Memory B cell (primary cell): ENCODE data around the gene BRINP1.

Experiments
- ATAC-seq: fragments of 150-1000 bp; cut with Tn5 transposase; 2 replicates; pipeline ENCODE4 v1.10.0; 2021; ENCODE audit warnings: low read depth, mild to moderate bottlenecking, moderate library complexity
- DNase-seq, 2 donors: peaks; one replicate each; pipeline ENCODE4 v3.0.0; 2022; ENCODE audit warnings: low spot score in 2 of 2
- H3K27ac Mint-ChIP-seq: one replicate; pipeline ENCODE4 v1.8.0; 2022; ENCODE audit warnings: mild to moderate bottlenecking, moderate library complexity, mixed read lengths
- H3K27me3 Mint-ChIP-seq: one replicate; pipeline ENCODE4 v1.8.0; 2022; ENCODE audit warnings: mixed read lengths
- H3K36me3 Mint-ChIP-seq: one replicate; pipeline ENCODE4 v1.8.0; 2022; ENCODE audit warnings: mild to moderate bottlenecking, mixed read lengths
- H3K4me1 Mint-ChIP-seq: one replicate; pipeline ENCODE4 v1.8.0; 2022; ENCODE audit warnings: mixed read lengths
- H3K4me3 Mint-ChIP-seq: one replicate; pipeline ENCODE4 v1.8.0; 2022; ENCODE audit warnings: mild to moderate bottlenecking, moderate library complexity, mixed read lengths
- H3K9me3 Mint-ChIP-seq: one replicate; pipeline ENCODE4 v1.8.0; 2022; ENCODE audit warnings: mixed read lengths

The BRINP1 gene

GRCh38 chr9:119227422-119227821, 141.8 kb downstream of the BRINP1 start:
- H3K36me3 Mint-ChIP-seq: no peaks in the 10 kb centered on the region
- H3K4me3 Mint-ChIP-seq: no peak overlapping the region
- DNase-seq: no peak
- no peak for ATAC-seq
- peaks cover 2% of the 10 kb centered on the region for H3K27me3 Mint-ChIP-seq
- H3K27ac Mint-ChIP-seq: no peak overlapping the region
- no peaks in the 10 kb centered on the region for H3K4me1 Mint-ChIP-seq
- H3K9me3 Mint-ChIP-seq: peaks cover 1% of the 10 kb centered on the region

- ATAC-seq: no peak
- no peaks in the 10 kb centered on the region for H3K4me1 Mint-ChIP-seq
- no peak overlapping the region for H3K4me3 Mint-ChIP-seq
- peaks cover 2% of the 10 kb centered on the region for H3K9me3 Mint-ChIP-seq
- no peak overlapping the region for H3K27ac Mint-ChIP-seq
- H3K36me3 Mint-ChIP-seq: no peaks in the 10 kb centered on the region
- peaks cover 2% of the 10 kb centered on the region for H3K27me3 Mint-ChIP-seq
- DNase-seq: no peak
Measured at GRCh38 chr9:119224431-119224830, 144.8 kb downstream of the BRINP1 start.

GRCh38 chr9:119221276-119221675, 148.0 kb downstream of the BRINP1 start:
- H3K27me3 Mint-ChIP-seq: no peaks in the 10 kb centered on the region
- ATAC-seq: no peak
- no peak for DNase-seq
- no peaks in the 10 kb centered on the region for H3K4me1 Mint-ChIP-seq
- H3K4me3 Mint-ChIP-seq: no peak overlapping the region
- H3K9me3 Mint-ChIP-seq: peaks cover 4% of the 10 kb centered on the region
- H3K36me3 Mint-ChIP-seq: no peaks in the 10 kb centered on the region
- H3K27ac Mint-ChIP-seq: no peak overlapping the region

GRCh38 chr9:119218293-119218692, 150.9 kb downstream of the BRINP1 start:
- Mint-ChIP-seq H3K9me3 (peaks cover 4% of the 10 kb centered on the region), H3K4me3 (no peak overlapping the region), H3K27ac (no peak overlapping the region), H3K36me3 (no peaks in the 10 kb centered on the region), H3K27me3 (no peaks in the 10 kb centered on the region), H3K4me1 (no peaks in the 10 kb centered on the region)
- no peak for DNase-seq
- no peak for ATAC-seq

- DNase-seq (no peak), ATAC-seq (no peak)
- no peaks in the 10 kb centered on the region for H3K4me1 Mint-ChIP-seq
- H3K4me3 Mint-ChIP-seq: no peak overlapping the region
- no peaks in the 10 kb centered on the region for H3K27me3 Mint-ChIP-seq
- H3K27ac Mint-ChIP-seq: no peak overlapping the region
- H3K9me3 Mint-ChIP-seq: peaks cover 4% of the 10 kb centered on the region
- no peaks in the 10 kb centered on the region for H3K36me3 Mint-ChIP-seq
Measured at GRCh38 chr9:119216651-119217331, 152.4 kb downstream of the BRINP1 start.

- peaks cover 4% of the 10 kb centered on the region for H3K9me3 Mint-ChIP-seq
- no peak for ATAC-seq
- H3K4me3 Mint-ChIP-seq: no peak overlapping the region
- no peak for DNase-seq
- H3K27ac Mint-ChIP-seq: no peak overlapping the region
- H3K36me3 Mint-ChIP-seq: no peaks in the 10 kb centered on the region
- H3K4me1 Mint-ChIP-seq: no peaks in the 10 kb centered on the region
- no peaks in the 10 kb centered on the region for H3K27me3 Mint-ChIP-seq
Measured at GRCh38 chr9:119215651-119216050, 153.6 kb downstream of the BRINP1 start.

GRCh38 chr9:119213471-119213870, 155.8 kb downstream of the BRINP1 start:
- no peak overlapping the region for H3K4me3 Mint-ChIP-seq
- no peaks in the 10 kb centered on the region for H3K27me3 Mint-ChIP-seq
- no peak overlapping the region for H3K27ac Mint-ChIP-seq
- no peaks in the 10 kb centered on the region for H3K9me3 Mint-ChIP-seq
- H3K4me1 Mint-ChIP-seq: no peaks in the 10 kb centered on the region
- DNase-seq: no peak
- H3K36me3 Mint-ChIP-seq: no peaks in the 10 kb centered on the region
- ATAC-seq: no peak

GRCh38 chr9:119197893-119198607, 171.2 kb downstream of the BRINP1 start:
- Mint-ChIP-seq H3K9me3 (peaks cover 2% of the 10 kb centered on the region), H3K4me1 (no peaks in the 10 kb centered on the region), H3K27me3 (no peaks in the 10 kb centered on the region), H3K27ac (no peak overlapping the region), H3K36me3 (no peaks in the 10 kb centered on the region), H3K4me3 (no peak overlapping the region)
- ATAC-seq: no peak
- no peak for DNase-seq

GRCh38 chr9:119195521-119195920, 173.7 kb downstream of the BRINP1 start:
- Mint-ChIP-seq H3K36me3 (no peaks in the 10 kb centered on the region), H3K27me3 (no peaks in the 10 kb centered on the region), H3K4me3 (no peak overlapping the region), H3K27ac (no peak overlapping the region), H3K4me1 (no peaks in the 10 kb centered on the region), H3K9me3 (peaks cover 2% of the 10 kb centered on the region)
- DNase-seq: no peak
- ATAC-seq: no peak

GRCh38 chr9:119185298-119185697, 183.9 kb downstream of the BRINP1 start:
- Mint-ChIP-seq H3K4me1 (no peaks in the 10 kb centered on the region), H3K27me3 (no peaks in the 10 kb centered on the region), H3K36me3 (no peaks in the 10 kb centered on the region), H3K9me3 (no peaks in the 10 kb centered on the region), H3K27ac (no peak overlapping the region), H3K4me3 (no peak overlapping the region)
- ATAC-seq (no peak), DNase-seq (no peak)

GRCh38 chr9:119184265-119184936, 184.8 kb downstream of the BRINP1 start:
- H3K4me3 Mint-ChIP-seq: no peak overlapping the region
- ATAC-seq: no peak
- DNase-seq: no peak
- no peaks in the 10 kb centered on the region for H3K9me3 Mint-ChIP-seq
- no peak overlapping the region for H3K27ac Mint-ChIP-seq
- no peaks in the 10 kb centered on the region for H3K4me1 Mint-ChIP-seq
- H3K27me3 Mint-ChIP-seq: no peaks in the 10 kb centered on the region
- H3K36me3 Mint-ChIP-seq: no peaks in the 10 kb centered on the region

GRCh38 chr9:119181561-119181960, 187.7 kb downstream of the BRINP1 start:
- DNase-seq (no peak), ATAC-seq (no peak)
- Mint-ChIP-seq H3K9me3 (peaks cover 4% of the 10 kb centered on the region), H3K4me3 (no peak overlapping the region), H3K27ac (no peak overlapping the region), H3K27me3 (no peaks in the 10 kb centered on the region), H3K4me1 (no peaks in the 10 kb centered on the region), H3K36me3 (no peaks in the 10 kb centered on the region)

- ATAC-seq: no peak
- Mint-ChIP-seq H3K9me3 (peaks cover 4% of the 10 kb centered on the region), H3K27ac (no peak overlapping the region), H3K36me3 (no peaks in the 10 kb centered on the region), H3K27me3 (no peaks in the 10 kb centered on the region), H3K4me3 (no peak overlapping the region), H3K4me1 (no peaks in the 10 kb centered on the region)
- no peak for DNase-seq
Measured at GRCh38 chr9:119180897-119181296, 188.3 kb downstream of the BRINP1 start.

- Mint-ChIP-seq H3K4me3 (no peak overlapping the region), H3K4me1 (no peaks in the 10 kb centered on the region), H3K27me3 (no peaks in the 10 kb centered on the region), H3K27ac (no peak overlapping the region), H3K36me3 (no peaks in the 10 kb centered on the region), H3K9me3 (peaks cover 4% of the 10 kb centered on the region)
- no peak for DNase-seq
- no peak for ATAC-seq
Measured at GRCh38 chr9:119179701-119180100, 189.5 kb downstream of the BRINP1 start.
